Upper lobe of left lung (tissue), 6 donors: Measurements from ENCODE around the gene GLRA1. TPM values are rescaled to one million over a fixed set of nuclear protein-coding genes. Genes with fewer than 3 reads are reported as not detected.
A peak's percentile ranks its signal among the peaks of the same experiment; 100 is the strongest.

Experiments used
- ATAC-seq, 2 donors: fragments of 200-7000 bp; cut with Tn5 transposase; one replicate each; pipeline ENCODE4 v1.9.1; 2022; ENCODE audit warnings: mild to moderate bottlenecking in 2 of 2, moderate library complexity in 2 of 2; ENCODE audit not compliant: low FRiP score in 2 of 2
- DNase-seq, 2 donors: peaks; one replicate each; pipeline ENCODE4 v3.0.0-alpha.2; 2019 to 2020
- H3K27ac ChIP-seq, 4 donors: fragments of 200-600 bp; sonication (generic); one replicate each; pipeline ENCODE4 v1.5.1; 2016 to 2019
- H3K27me3 ChIP-seq, 4 donors: fragments of 200-600 bp; sonication (generic); one replicate each; pipeline ENCODE4 v1.5.1; 2017 to 2019
- H3K36me3 ChIP-seq, 4 donors: fragments of 200-600 bp; sonication (generic); one replicate each; pipeline ENCODE4 v1.5.1; 2016 to 2019
- H3K4me1 ChIP-seq, 4 donors: fragments of 200-600 bp; sonication (generic); one replicate each; pipeline ENCODE4 v1.5.1; 2018 to 2019
- H3K4me3 ChIP-seq, 4 donors: fragments of 200-600 bp; sonication (generic); one replicate each; pipeline ENCODE4 v1.5.1; 2017 to 2019; ENCODE audit warnings: mild to moderate bottlenecking in 2 of 4, moderate library complexity in 1 of 4
- H3K9me3 ChIP-seq, 4 donors: fragments of 200-600 bp; sonication (generic); one replicate each; pipeline ENCODE4 v1.5.1; 2018 to 2019
- CTCF ChIP-seq, 6 experiments: fragments of 450-650 bp in 4 of 6; fragments of 200-600 bp in 2 of 6; sonication (generic) in 2 of 6; IDR thresholded peaks; one replicate each; pipeline ENCODE4 v1.5.1; 2016 to 2019; ENCODE audit warnings: antibody characterized with exemption in 6 of 6
- EP300 ChIP-seq, 4 donors: sonication (generic); formaldehyde crosslinking; IDR thresholded peaks; one replicate each; pipeline ENCODE4 v1.5.1; 2017; ENCODE audit warnings: antibody characterized with exemption in 4 of 4, control low read depth in 2 of 4
- POLR2A ChIP-seq, 4 donors: fragments of 450-650 bp; IDR thresholded peaks; one replicate each; pipeline ENCODE4 v1.5.1; 2016 to 2017; ENCODE audit warnings: antibody characterized with exemption in 4 of 4, mild to moderate bottlenecking in 2 of 4
- POLR2AphosphoS5 ChIP-seq, 2 donors: sonication (generic); formaldehyde crosslinking; IDR thresholded peaks; one replicate each; pipeline ENCODE4 v1.5.1; 2017; ENCODE audit warnings: antibody characterized with exemption in 2 of 2
- WGBS, 2 donors: methylation state at CpG; one replicate each; pipeline ENCODE4 v1.1.5; 2017 to 2018; 5-methylcytosine and 5-hydroxymethylcytosine counted together
- total RNA-seq, 6 donors: library from RNA; depleted of rRNA in 4 of 6; stranded (reverse); fragments of >200 nt in 4 of 6; gene quantifications; one replicate each; pipeline versions ENCODE4 v1.1.0 to v1.2.1, GENCODE V29; 2016 to 2021
- donor health status: DM: no; HTN: no; CAD: no; lungs with moderate emphysema.
- donor health status: DM: no; HTN: yes; CAD: no; lungs with severe emphysema.

GLRA1 gene
- total RNA-seq, 6 donors from 2014 or later, result not detected

- Histone ChIP-seq H3K4me3 (no peak overlapping the region), H3K27ac (no peak overlapping the region), H3K36me3 (peaks cover 4 to 73% (median 17%) of the 10 kb centered on the region in 4 donors), H3K4me1 (peaks cover 0 to 12% (median 3%) of the 10 kb centered on the region in 4 donors), H3K27me3 (no peaks in the 10 kb centered on the region), H3K9me3 (no peaks in the 10 kb centered on the region)
- no peak for ATAC-seq
- no peak for TF ChIP-seq POLR2A (IDR thresholded peaks at IDR 0.05)
- TF ChIP-seq POLR2AphosphoS5 (IDR thresholded peaks at IDR 0.05), result no peak
- TF ChIP-seq EP300 (IDR thresholded peaks at IDR 0.05), result no peak
- no peak for TF ChIP-seq CTCF (IDR thresholded peaks at IDR 0.05)
- DNase-seq, result no peak
- 81 to 86% methylated on average over 4 of the region's 4 CpGs for WGBS, 2 donors
These were observed 116.0 kb downstream of the GLRA1 start for GRCh38 chr5:151808451-151809169.

- H3K9me3 ChIP-seq, result no peaks in the 10 kb centered on the region
- H3K4me1 ChIP-seq, result peaks cover 0 to 12% (median 3%) of the 10 kb centered on the region in 4 donors
- DNase-seq (no peak), ATAC-seq (peak; percentile 46 to 76)
- no peaks in the 10 kb centered on the region for H3K27me3 ChIP-seq
- H3K36me3 ChIP-seq, result peaks cover 15 to 82% (median 38%) of the 10 kb centered on the region in 4 donors
- WGBS, 2 donors, result 89 to 93% methylated on average over 3 of the region's 3 CpGs
- no peak for TF ChIP-seq POLR2A (IDR thresholded peaks at IDR 0.05)
- TF ChIP-seq POLR2AphosphoS5 (IDR thresholded peaks at IDR 0.05), result no peak
- no peak for TF ChIP-seq EP300 (IDR thresholded peaks at IDR 0.05)
- no peak overlapping the region for H3K27ac ChIP-seq
- H3K4me3 ChIP-seq, result no peak overlapping the region
These were observed 119.0 kb downstream of the GLRA1 start for GRCh38 chr5:151805414-151806223.

DNA sequence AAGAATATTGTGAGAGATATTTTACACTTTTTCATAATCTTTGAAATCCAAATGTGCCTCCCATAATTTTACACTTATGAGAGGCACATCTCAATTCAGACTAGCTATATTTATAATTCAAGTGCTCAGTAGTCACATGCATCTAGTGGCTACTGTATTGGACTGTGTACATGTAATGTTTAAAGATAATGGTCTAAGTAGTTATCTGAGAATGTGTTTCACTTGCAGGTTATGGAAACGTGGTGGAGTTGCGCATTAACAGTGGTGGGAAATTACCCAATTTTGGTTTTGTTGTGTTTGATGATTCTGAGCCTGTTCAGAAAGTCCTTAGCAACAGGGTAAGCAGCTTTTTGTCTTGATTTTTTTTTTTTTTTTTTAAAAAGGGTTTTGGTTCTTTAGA is 124.1 kb downstream of the GLRA1 start:
- no peak for TF ChIP-seq CTCF (IDR thresholded peaks at IDR 0.05)
- TF ChIP-seq EP300 (IDR thresholded peaks at IDR 0.05), result no peak
- TF ChIP-seq POLR2AphosphoS5 (IDR thresholded peaks at IDR 0.05), result no peak
- TF ChIP-seq POLR2A (IDR thresholded peaks at IDR 0.05), result no peak
- no peak for DNase-seq
- Histone ChIP-seq H3K36me3 (peaks cover 37 to 100% (median 75%) of the 10 kb centered on the region in 4 donors), H3K9me3 (no peaks in the 10 kb centered on the region), H3K4me3 (no peak overlapping the region), H3K27me3 (no peaks in the 10 kb centered on the region), H3K4me1 (peaks cover 0 to 2% (median 1%) of the 10 kb centered on the region in 4 donors), H3K27ac (no peak overlapping the region)
- ATAC-seq, result no peak
- WGBS, 2 donors, result 67 to 75% methylated on average over 2 of the region's 2 CpGs

DNA sequence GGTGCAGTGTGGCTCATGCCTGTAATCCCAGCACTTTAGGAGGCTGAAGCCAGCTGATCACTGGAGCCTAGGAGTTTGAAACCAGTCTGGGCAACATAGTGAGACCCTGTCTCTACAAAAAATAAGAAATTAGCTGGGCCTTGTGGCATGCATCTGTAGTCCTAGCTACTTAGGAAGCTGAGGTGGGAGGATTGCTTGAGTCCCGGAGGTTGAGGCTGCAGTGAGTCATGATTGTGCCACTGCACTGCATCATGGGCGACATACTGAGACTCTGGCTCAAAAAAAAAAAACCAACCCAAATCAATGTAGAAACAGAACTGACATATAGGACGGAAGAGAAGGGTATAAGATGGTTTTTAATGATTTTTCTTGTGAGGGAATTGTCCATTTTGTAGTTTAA is 125.2 kb downstream of the GLRA1 start:
- TF ChIP-seq POLR2A (IDR thresholded peaks at IDR 0.05) (no peak), CTCF (IDR thresholded peaks at IDR 0.05) (no peak), EP300 (IDR thresholded peaks at IDR 0.05) (no peak), POLR2AphosphoS5 (IDR thresholded peaks at IDR 0.05) (no peak)
- Histone ChIP-seq H3K36me3 (peaks cover 44 to 100% (median 84%) of the 10 kb centered on the region in 4 donors), H3K27ac (no peak overlapping the region), H3K9me3 (no peaks in the 10 kb centered on the region), H3K27me3 (no peaks in the 10 kb centered on the region), H3K4me1 (no peaks in the 10 kb centered on the region), H3K4me3 (no peak overlapping the region)
- DNase-seq (no peak), ATAC-seq (no peak)
- WGBS, 2 donors, result 76 to 90% methylated on average over 3 of the region's 3 CpGs

GRCh38 chr5:151798674-151799073 is 126.0 kb downstream of the GLRA1 start:
- DNase-seq (no peak), ATAC-seq (no peak)
- Histone ChIP-seq H3K36me3 (peaks cover 40 to 100% (median 85%) of the 10 kb centered on the region in 4 donors), H3K4me3 (no peak overlapping the region), H3K9me3 (no peaks in the 10 kb centered on the region), H3K27me3 (no peaks in the 10 kb centered on the region), H3K27ac (no peak overlapping the region), H3K4me1 (no peaks in the 10 kb centered on the region)
- no peak for TF ChIP-seq EP300 (IDR thresholded peaks at IDR 0.05)
- no peak for TF ChIP-seq POLR2AphosphoS5 (IDR thresholded peaks at IDR 0.05)
- TF ChIP-seq CTCF (IDR thresholded peaks at IDR 0.05), result no peak
- no peak for TF ChIP-seq POLR2A (IDR thresholded peaks at IDR 0.05)
- WGBS, 2 donors, result 90 to 91% methylated on average over 3 of the region's 3 CpGs
